Cardiac muscle cell (in vitro differentiated cells and primary cell): ENCODE data around the gene EIF5. TPM values are rescaled to one million over a fixed set of nuclear protein-coding genes. Genes with fewer than 3 reads are reported as not detected.

ENCODE experiments used
- DNase-seq, 2 donors: peaks; one replicate each; pipeline versions ENCODE4 v3.0.0 to v3.0.0-alpha.2; 2010 to 2017; ENCODE audit warnings: low read depth in 1 of 2, low spot score in 1 of 2
- H3K27ac ChIP-seq: fragments of 200-600 bp; sonication (generic); 2 replicates; pipeline ENCODE4 v1.5.1; 2016
- H3K27me3 ChIP-seq: fragments of 200-600 bp; sonication (generic); 2 replicates; pipeline ENCODE4 v1.6.0; 2016; ENCODE audit warnings: control low read depth
- H3K36me3 ChIP-seq: fragments of 200-600 bp; sonication (generic); 2 replicates; pipeline ENCODE4 v1.5.1; 2016; ENCODE audit warnings: control low read depth
- H3K4me1 ChIP-seq: fragments of 200-600 bp; sonication (generic); 2 replicates; pipeline ENCODE4 v1.8.1; 2017; ENCODE audit warnings: low read depth, mild to moderate bottlenecking, mixed run types
- H3K4me3 ChIP-seq: fragments of 200-600 bp; sonication (generic); 2 replicates; pipeline ENCODE4 v1.5.1; 2016; ENCODE audit warnings: mild to moderate bottlenecking
- H3K9me3 ChIP-seq: fragments of 200-600 bp; sonication (generic); 2 replicates; pipeline ENCODE4 v1.5.1; 2017; ENCODE audit warnings: low read depth, mild to moderate bottlenecking, control low read depth
- CTCF ChIP-seq: IDR thresholded peaks from 2 replicates; pipeline ENCODE4 v1.5.1; 2012; ENCODE audit warnings: low read depth, mild to moderate bottlenecking, low read length
- polyA plus RNA-seq: library from polyadenylated mRNA; unstranded; fragments of >200 nt; fragmentation: Nextera tagmentation; extraction: Ambion mirVana; gene quantifications from 2 replicates; pipeline ENCODE4 v1.2.1, GENCODE V29; 2016
- total RNA-seq: library from RNA; depleted of rRNA; stranded (reverse); fragments of >200 nt; gene quantifications from 2 replicates; pipeline ENCODE4 v1.2.3, GENCODE V29; 2016

EIF5 gene
- total and polyA plus RNA-seq, 2 experiments from 2014 or later, result 149 to 441 TPM

- no peak for DNase-seq
- no peak overlapping the region for H3K4me3 ChIP-seq
- TF ChIP-seq CTCF, result no peak
- H3K9me3 ChIP-seq, result no peaks in the 10 kb centered on the region
- no peaks in the 10 kb centered on the region for H3K27me3 ChIP-seq
- no peaks in the 10 kb centered on the region for H3K36me3 ChIP-seq
- no peak overlapping the region for H3K27ac ChIP-seq
- no peaks in the 10 kb centered on the region for H3K4me1 ChIP-seq
Measured at GRCh38 chr14:103315941-103316340, 18.1 kb upstream of the EIF5 start.

- no peak overlapping the region for H3K4me3 ChIP-seq
- no peak for DNase-seq
- no peaks in the 10 kb centered on the region for H3K27me3 ChIP-seq
- H3K36me3 ChIP-seq, result no peaks in the 10 kb centered on the region
- H3K27ac ChIP-seq, result no peak overlapping the region
- H3K9me3 ChIP-seq, result no peaks in the 10 kb centered on the region
- H3K4me1 ChIP-seq, result no peaks in the 10 kb centered on the region
- TF ChIP-seq CTCF, result no peak
Measured at GRCh38 chr14:103316721-103317121, 17.3 kb upstream of the EIF5 start.

- H3K4me3 ChIP-seq, result no peak overlapping the region
- no peak for TF ChIP-seq CTCF
- H3K27ac ChIP-seq, result no peak overlapping the region
- H3K36me3 ChIP-seq, result no peaks in the 10 kb centered on the region
- H3K4me1 ChIP-seq, result no peaks in the 10 kb centered on the region
- H3K9me3 ChIP-seq, result no peaks in the 10 kb centered on the region
- no peaks in the 10 kb centered on the region for H3K27me3 ChIP-seq
- no peak for DNase-seq
Measured at GRCh38 chr14:103317251-103317650, 16.8 kb upstream of the EIF5 start.

- DNase-seq, result no peak
- H3K4me1 ChIP-seq, result no peaks in the 10 kb centered on the region
- H3K27ac ChIP-seq, result no peak overlapping the region
- no peak for TF ChIP-seq CTCF
- no peak overlapping the region for H3K4me3 ChIP-seq
- H3K36me3 ChIP-seq, result no peaks in the 10 kb centered on the region
- H3K9me3 ChIP-seq, result no peaks in the 10 kb centered on the region
- no peaks in the 10 kb centered on the region for H3K27me3 ChIP-seq
Measured at GRCh38 chr14:103317976-103318580, 16.0 kb upstream of the EIF5 start.

GRCh38 chr14:103318750-103319419 is 15.2 kb upstream of the EIF5 start:
- H3K27me3 ChIP-seq, result no peaks in the 10 kb centered on the region
- no peaks in the 10 kb centered on the region for H3K4me1 ChIP-seq
- no peaks in the 10 kb centered on the region for H3K9me3 ChIP-seq
- no peaks in the 10 kb centered on the region for H3K36me3 ChIP-seq
- TF ChIP-seq CTCF, result no peak
- no peak overlapping the region for H3K4me3 ChIP-seq
- no peak overlapping the region for H3K27ac ChIP-seq
- DNase-seq, result no peak
